ENCODE data around the gene SATB2.

Gene SATB2

GRCh38 chr2:199325881-199326280 is 131.9 kb downstream of the SATB2 start:
- DNase-seq (ENCODE audit: low spot score), result no peak

- DNase-seq (ENCODE audit: low spot score), result no peak
These were observed 135.6 kb downstream of the SATB2 start for GRCh38 chr2:199322151-199322550.

- no peak for DNase-seq (ENCODE audit: low spot score)
These were observed 140.1 kb downstream of the SATB2 start for GRCh38 chr2:199317646-199318045.

- no peak for DNase-seq (ENCODE audit: low spot score)
These were observed 140.9 kb downstream of the SATB2 start for GRCh38 chr2:199316851-199317250.

- peak; percentile 20 for DNase-seq (ENCODE audit: low spot score)
These were observed 142.2 kb downstream of the SATB2 start for GRCh38 chr2:199315299-199316179.

GRCh38 chr2:199312931-199313330 is 144.8 kb downstream of the SATB2 start:
- no peak for DNase-seq (ENCODE audit: low spot score)

GRCh38 chr2:199310771-199311585 is 146.8 kb downstream of the SATB2 start:
- DNase-seq (ENCODE audit: low spot score), result no peak

GRCh38 chr2:199309973-199310372 is 147.8 kb downstream of the SATB2 start:
- no peak for DNase-seq (ENCODE audit: low spot score)

GRCh38 chr2:199309411-199309810 is 148.3 kb downstream of the SATB2 start:
- DNase-seq (ENCODE audit: low spot score), result no peak

- no peak for DNase-seq (ENCODE audit: low spot score)
These were observed 149.2 kb downstream of the SATB2 start for GRCh38 chr2:199308567-199308966.

GRCh38 chr2:199307461-199307860 is 150.3 kb downstream of the SATB2 start:
- DNase-seq (ENCODE audit: low spot score), result no peak

GRCh38 chr2:199306116-199306515 is 151.6 kb downstream of the SATB2 start:
- DNase-seq (ENCODE audit: low spot score), result no peak

GRCh38 chr2:199303728-199304177 is 154.0 kb downstream of the SATB2 start:
- DNase-seq (ENCODE audit: low spot score), result peak; percentile 63

- no peak for DNase-seq (ENCODE audit: low spot score)
These were observed 154.9 kb downstream of the SATB2 start for GRCh38 chr2:199302851-199303250.

- DNase-seq (ENCODE audit: low spot score), result no peak
These were observed 169.3 kb downstream of the SATB2 start for GRCh38 chr2:199288424-199288823.

GRCh38 chr2:199282309-199282708 is 175.4 kb downstream of the SATB2 start:
- DNase-seq (ENCODE audit: low spot score), result no peak

- no peak for DNase-seq (ENCODE audit: low spot score)
These were observed 178.6 kb downstream of the SATB2 start for GRCh38 chr2:199279146-199279545.

GRCh38 chr2:199278099-199278498 is 179.6 kb downstream of the SATB2 start:
- DNase-seq (ENCODE audit: low spot score), result no peak

GRCh38 chr2:199273042-199273511 is 184.7 kb downstream of the SATB2 start:
- no peak for DNase-seq (ENCODE audit: low spot score)

GRCh38 chr2:199261936-199262335 is 195.8 kb downstream of the SATB2 start:
- DNase-seq (ENCODE audit: low spot score), result no peak

GRCh38 chr2:199261239-199261638 is 196.5 kb downstream of the SATB2 start:
- no peak for DNase-seq (ENCODE audit: low spot score)

GRCh38 chr2:199259671-199260070 is 198.1 kb downstream of the SATB2 start:
- DNase-seq (ENCODE audit: low spot score), result no peak

GRCh38 chr2:199258291-199258690 is 199.4 kb downstream of the SATB2 start:
- no peak for DNase-seq (ENCODE audit: low spot score)

Data from kidney capillary endothelial cell (primary cell).